GM19193 (cell line): ENCODE results near the gene EFTUD2.

Experiments
- POLR2A ChIP-seq: IDR thresholded peaks from 4 replicates; pipeline ENCODE4 v1.6.1; 2011; ENCODE audit not compliant: insufficient read depth, insufficient read length; ENCODE audit errors: extremely low read depth

EFTUD2 gene

GRCh38 chr17:44884941-44885340 lies 14.3 kb downstream of the EFTUD2 start:
- TF ChIP-seq POLR2A = no peak

GRCh38 chr17:44881145-44881544 lies 18.1 kb downstream of the EFTUD2 start:
- TF ChIP-seq POLR2A = no peak

- TF ChIP-seq POLR2A = no peak
These were observed 19.2 kb downstream of the EFTUD2 start for GRCh38 chr17:44880062-44880461.

GRCh38 chr17:44879376-44879775 lies 19.9 kb downstream of the EFTUD2 start:
- no peak for TF ChIP-seq POLR2A

GRCh38 chr17:44878627-44879221 lies 20.5 kb downstream of the EFTUD2 start:
- TF ChIP-seq POLR2A = no peak

- TF ChIP-seq POLR2A = no peak
These were observed 22.1 kb downstream of the EFTUD2 start for GRCh38 chr17:44877121-44877520.

- no peak for TF ChIP-seq POLR2A
These were observed 23.5 kb downstream of the EFTUD2 start for GRCh38 chr17:44875761-44876160.

GRCh38 chr17:44872131-44872768 lies 27.0 kb downstream of the EFTUD2 start:
- no peak for TF ChIP-seq POLR2A

- TF ChIP-seq POLR2A = no peak
These were observed 27.7 kb downstream of the EFTUD2 start for GRCh38 chr17:44871556-44871955.

GRCh38 chr17:44867841-44868240 lies 31.4 kb downstream of the EFTUD2 start:
- no peak for TF ChIP-seq POLR2A

GRCh38 chr17:44865931-44866330 lies 33.3 kb downstream of the EFTUD2 start:
- TF ChIP-seq POLR2A = no peak

GRCh38 chr17:44865231-44865660 lies 34.0 kb downstream of the EFTUD2 start:
- TF ChIP-seq POLR2A = no peak

GRCh38 chr17:44864831-44865230 lies 34.4 kb downstream of the EFTUD2 start:
- TF ChIP-seq POLR2A = no peak

GRCh38 chr17:44863061-44863918 lies 36.0 kb downstream of the EFTUD2 start:
- no peak for TF ChIP-seq POLR2A

- TF ChIP-seq POLR2A = no peak
These were observed 36.8 kb downstream of the EFTUD2 start for GRCh38 chr17:44862278-44862914.

- no peak for TF ChIP-seq POLR2A
These were observed 39.5 kb downstream of the EFTUD2 start for GRCh38 chr17:44859701-44860100.

GRCh38 chr17:44854192-44854591 lies 45.1 kb downstream of the EFTUD2 start:
- TF ChIP-seq POLR2A = no peak
